Amygdala (tissue), 56 donors: ENCODE data around the gene SPC24.
A peak's percentile ranks its signal among the peaks of the same experiment; 100 is the strongest.
"Not testable (repeated sequence)": the region's sequence is repeated elsewhere in the genome, so short reads cannot be mapped to it uniquely, and the experiment has no call there.

Experiments
- DNase-seq, 56 donors: peaks; one replicate each; lab custom pipeline; 2025; lab: John Stamatoyannopoulos, UW

SPC24 gene

GRCh38 chr19:11136400-11137101 is 19.0 kb downstream of the SPC24 start:
- no peak for DNase-seq

GRCh38 chr19:11131471-11131870 is 24.1 kb downstream of the SPC24 start:
- DNase-seq = no peak

GRCh38 chr19:11130824-11131455 is 24.6 kb downstream of the SPC24 start:
- DNase-seq = peak in 47 of 56 donors; percentile 2 to 79 (median 29)

- no peak for DNase-seq
Measured at GRCh38 chr19:11127905-11128304, 27.7 kb downstream of the SPC24 start.

DNA sequence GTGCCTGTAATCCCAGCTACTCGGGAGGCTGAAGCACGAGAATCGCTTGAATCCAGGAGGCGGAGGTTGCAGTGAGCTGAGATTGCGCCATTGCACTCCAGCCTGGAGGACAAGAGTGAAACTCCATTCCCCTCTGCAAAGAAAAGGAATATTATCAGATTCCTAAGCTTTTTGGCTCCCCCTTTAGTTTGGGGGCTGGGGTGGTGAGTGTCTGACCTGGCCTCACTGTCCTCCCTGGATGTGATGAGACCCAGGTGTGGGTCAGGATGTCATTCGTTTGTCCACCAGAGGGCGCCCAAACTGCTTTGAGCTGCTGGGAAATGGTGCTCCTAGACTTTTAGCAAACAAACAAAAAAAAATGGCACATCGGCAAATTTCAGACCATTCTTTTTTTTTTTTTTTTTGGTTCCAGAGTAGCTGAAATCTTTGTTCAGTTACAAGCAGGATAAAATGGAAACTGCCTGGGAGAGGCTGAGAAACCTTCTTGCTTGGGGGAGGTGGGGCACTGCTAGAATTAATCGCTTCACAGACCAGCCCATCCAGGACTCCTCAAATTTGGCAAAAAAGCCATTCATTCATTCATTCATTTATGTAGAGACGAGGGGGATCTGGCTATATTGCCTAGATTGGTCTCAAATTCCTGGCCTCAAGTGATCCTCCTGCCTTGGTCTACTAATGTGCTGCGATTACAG is 29.4 kb downstream of the SPC24 start:
- DNase-seq = peak in 46 of 56 donors; percentile 3 to 83 (median 27)

- DNase-seq = not testable (repeated sequence)
Measured at GRCh38 chr19:11124157-11124556, 31.4 kb downstream of the SPC24 start.

GRCh38 chr19:11123114-11123513 is 32.5 kb downstream of the SPC24 start:
- no peak for DNase-seq

GRCh38 chr19:11121963-11122362 is 33.6 kb downstream of the SPC24 start:
- DNase-seq = not testable (repeated sequence)

- no peak for DNase-seq
Measured at GRCh38 chr19:11116507-11116906, 39.1 kb downstream of the SPC24 start.

GRCh38 chr19:11115895-11116446 is 39.6 kb downstream of the SPC24 start:
- no peak for DNase-seq

- no peak for DNase-seq
Measured at GRCh38 chr19:11115042-11115441, 40.5 kb downstream of the SPC24 start.

DNA sequence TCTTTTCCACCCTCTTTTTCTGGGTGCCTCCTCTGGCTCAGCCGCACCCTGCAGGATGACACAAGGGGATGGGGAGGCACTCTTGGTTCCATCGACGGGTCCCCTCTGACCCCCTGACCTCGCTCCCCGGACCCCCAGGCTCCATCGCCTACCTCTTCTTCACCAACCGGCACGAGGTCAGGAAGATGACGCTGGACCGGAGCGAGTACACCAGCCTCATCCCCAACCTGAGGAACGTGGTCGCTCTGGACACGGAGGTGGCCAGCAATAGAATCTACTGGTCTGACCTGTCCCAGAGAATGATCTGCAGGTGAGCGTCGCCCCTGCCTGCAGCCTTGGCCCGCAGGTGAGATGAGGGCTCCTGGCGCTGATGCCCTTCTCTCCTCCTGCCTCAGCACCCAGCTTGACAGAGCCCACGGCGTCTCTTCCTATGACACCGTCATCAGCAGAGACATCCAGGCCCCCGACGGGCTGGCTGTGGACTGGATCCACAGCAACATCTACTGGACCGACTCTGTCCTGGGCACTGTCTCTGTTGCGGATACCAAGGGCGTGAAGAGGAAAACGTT is 42.4 kb downstream of the SPC24 start:
- DNase-seq = no peak

- DNase-seq = no peak
Measured at GRCh38 chr19:11111771-11112144, 43.8 kb downstream of the SPC24 start.

- DNase-seq = no peak
Measured at GRCh38 chr19:11111117-11111770, 44.3 kb downstream of the SPC24 start.

DNA sequence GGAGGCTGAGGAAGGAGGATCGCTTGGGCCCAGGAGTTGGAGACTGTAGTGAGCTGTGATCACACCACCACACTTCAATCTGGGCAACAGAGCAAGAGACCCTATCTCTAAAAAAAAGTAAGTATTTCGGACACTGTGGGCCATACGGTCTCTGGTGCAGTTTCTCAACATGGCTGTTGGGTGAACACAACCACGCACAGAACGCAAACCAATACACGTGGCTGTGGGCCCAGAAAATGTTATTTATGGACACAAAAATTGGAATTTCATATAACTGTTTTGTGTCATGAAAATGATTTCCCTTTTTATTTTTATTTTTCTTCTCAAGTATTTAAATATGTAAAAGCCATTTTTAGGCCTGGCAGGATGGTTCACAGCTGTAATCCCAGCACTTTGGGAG is 46.8 kb downstream of the SPC24 start:
- DNase-seq = no peak

DNA sequence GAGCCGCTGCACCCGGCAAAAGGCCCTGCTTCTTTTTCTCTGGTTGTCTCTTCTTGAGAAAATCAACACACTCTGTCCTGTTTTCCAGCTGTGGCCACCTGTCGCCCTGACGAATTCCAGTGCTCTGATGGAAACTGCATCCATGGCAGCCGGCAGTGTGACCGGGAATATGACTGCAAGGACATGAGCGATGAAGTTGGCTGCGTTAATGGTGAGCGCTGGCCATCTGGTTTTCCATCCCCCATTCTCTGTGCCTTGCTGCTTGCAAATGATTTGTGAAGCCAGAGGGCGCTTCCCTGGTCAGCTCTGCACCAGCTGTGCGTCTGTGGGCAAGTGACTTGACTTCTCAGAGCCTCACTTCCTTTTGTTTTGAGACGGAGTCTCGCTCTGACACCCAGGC is 49.1 kb downstream of the SPC24 start:
- no peak for DNase-seq

GRCh38 chr19:11105014-11105636 is 50.5 kb downstream of the SPC24 start:
- DNase-seq = no peak

GRCh38 chr19:11103667-11104066 is 51.9 kb downstream of the SPC24 start:
- not testable (repeated sequence) for DNase-seq

- DNase-seq = peak in 12 of 56 donors; percentile 6 to 35 (median 16)
Measured at GRCh38 chr19:11102944-11103343, 52.6 kb downstream of the SPC24 start.

DNA sequence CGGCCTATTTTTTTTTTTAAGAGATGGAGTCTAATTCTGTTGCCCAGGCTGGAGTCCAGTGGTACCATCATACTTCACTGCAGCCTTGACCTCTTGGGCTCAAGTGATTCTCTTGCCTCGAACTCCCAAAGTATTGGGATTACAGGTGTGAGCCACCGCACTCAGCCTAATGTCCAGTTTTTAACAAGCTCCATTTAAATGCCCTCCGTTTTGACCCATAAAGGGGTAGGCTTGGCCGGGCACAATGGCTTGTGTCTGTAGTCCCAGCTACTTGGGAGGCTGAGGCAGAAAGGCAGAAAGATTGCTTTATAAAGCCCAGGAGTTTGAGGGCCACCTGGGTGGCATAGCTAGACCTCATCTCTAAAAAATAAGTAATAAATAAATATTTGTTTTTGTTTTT is 54.5 kb downstream of the SPC24 start:
- DNase-seq = no peak
